ENCODE data around the gene COLEC12.

COLEC12 gene

DNA sequence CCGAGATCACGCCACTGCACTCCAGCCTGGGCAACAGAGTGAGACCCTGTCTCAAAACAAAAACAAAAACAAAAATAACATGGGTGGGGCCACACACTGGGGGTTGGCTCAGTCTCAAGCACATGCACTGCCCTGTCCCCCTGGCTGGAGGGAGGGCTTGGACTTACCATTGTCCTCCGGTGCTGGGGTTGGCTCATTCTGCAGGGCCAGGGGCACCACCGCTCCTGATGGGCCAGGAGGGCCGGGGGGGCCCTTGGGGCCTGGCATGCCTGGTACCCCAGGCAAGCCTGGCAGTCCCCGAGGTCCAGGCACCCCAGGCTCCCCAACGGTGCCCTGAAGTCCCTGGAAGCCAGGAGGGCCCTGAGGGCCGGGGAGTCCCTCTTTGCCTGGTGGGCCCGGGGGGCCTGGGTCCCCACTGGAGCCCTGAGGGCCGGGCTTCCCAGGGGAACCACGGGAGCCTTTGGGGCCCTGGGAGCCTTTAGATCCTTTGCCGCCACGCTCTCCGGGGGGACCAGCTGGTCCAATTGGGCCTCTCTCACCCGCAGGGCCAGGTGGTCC, 165.8 kb downstream of the COLEC12 start:
- TF ChIP-seq, protein P1, sequence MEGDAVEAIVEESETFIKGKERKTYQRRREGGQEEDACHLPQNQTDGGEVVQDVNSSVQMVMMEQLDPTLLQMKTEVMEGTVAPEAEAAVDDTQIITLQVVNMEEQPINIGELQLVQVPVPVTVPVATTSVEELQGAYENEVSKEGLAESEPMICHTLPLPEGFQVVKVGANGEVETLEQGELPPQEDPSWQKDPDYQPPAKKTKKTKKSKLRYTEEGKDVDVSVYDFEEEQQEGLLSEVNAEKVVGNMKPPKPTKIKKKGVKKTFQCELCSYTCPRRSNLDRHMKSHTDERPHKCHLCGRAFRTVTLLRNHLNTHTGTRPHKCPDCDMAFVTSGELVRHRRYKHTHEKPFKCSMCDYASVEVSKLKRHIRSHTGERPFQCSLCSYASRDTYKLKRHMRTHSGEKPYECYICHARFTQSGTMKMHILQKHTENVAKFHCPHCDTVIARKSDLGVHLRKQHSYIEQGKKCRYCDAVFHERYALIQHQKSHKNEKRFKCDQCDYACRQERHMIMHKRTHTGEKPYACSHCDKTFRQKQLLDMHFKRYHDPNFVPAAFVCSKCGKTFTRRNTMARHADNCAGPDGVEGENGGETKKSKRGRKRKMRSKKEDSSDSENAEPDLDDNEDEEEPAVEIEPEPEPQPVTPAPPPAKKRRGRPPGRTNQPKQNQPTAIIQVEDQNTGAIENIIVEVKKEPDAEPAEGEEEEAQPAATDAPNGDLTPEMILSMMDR (IDR thresholded peaks at IDR 0.05; ENCODE audit: insufficient read depth, low read depth, low read length, missing control alignments): no peak
- no peak overlapping the region for H3K4me3 ChIP-seq (ENCODE audit: low read length)
- no peak for DNase-seq (ENCODE audit: low read depth)

DNA sequence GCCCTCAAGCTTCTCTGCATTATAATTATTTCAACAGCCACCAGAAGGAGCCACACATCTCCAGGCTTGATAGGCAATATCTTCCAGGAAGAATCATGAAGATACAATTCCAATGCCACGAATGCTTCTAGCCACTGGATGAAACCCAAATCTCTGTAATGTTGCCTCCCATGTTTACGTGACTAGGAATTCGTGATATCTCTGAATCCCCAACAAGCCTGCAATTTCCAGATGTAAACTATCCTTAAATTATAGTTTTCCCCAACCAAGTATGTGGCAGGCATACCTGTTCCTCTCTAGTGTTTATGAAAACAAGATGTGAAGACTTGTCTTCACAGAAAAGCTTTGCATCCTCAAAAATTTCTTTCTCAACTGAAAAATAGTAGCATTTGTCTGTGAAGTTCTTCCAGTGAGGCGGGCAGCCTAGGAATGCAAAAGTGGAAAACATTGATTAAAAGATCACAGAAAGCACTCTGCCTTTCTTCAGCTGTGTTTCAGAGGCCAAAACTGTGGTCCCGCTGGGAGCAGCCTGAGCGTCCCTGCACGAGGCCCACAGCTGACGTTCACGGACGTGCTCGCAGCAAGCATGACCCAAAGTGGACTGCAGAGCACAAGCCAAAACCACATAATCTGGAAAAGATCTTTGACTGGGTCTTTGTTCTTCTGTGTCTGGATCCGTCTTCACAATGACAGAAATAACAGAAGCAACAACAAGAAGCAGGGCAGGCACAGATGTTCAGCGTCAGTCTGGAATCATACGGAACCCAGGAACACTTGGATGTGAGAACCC, 167.6 kb downstream of the COLEC12 start:
- DNase-seq (ENCODE audit: low read depth): no peak
- TF ChIP-seq, protein P1 (IDR thresholded peaks at IDR 0.05; ENCODE audit: insufficient read depth, low read depth, low read length, missing control alignments): no peak
- no peak overlapping the region for H3K4me3 ChIP-seq (ENCODE audit: low read length)

DNA sequence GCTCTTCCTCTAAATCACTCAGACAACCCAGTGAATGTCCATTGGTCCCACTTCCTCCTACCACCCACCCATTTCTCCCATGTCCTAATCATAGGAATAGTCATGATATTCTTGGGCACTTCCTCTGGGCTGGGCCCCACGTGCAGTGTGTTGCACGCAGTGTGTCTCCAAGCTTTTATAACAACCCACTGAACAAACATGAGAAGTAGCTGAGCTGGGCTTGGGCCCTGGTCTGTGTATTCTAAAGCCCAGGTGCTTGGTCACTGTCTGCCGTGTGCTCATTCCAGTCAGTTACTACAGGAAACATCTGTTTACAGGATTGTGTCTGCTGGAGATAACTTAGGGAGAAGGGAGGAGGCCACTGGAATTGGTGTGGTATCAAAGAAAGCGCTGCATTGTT, 168.5 kb downstream of the COLEC12 start:
- H3K4me3 ChIP-seq (ENCODE audit: low read length): no peak overlapping the region
- no peak for DNase-seq (ENCODE audit: low read depth)
- TF ChIP-seq, protein P1 (IDR thresholded peaks at IDR 0.05; ENCODE audit: insufficient read depth, low read depth, low read length, missing control alignments): no peak

DNA sequence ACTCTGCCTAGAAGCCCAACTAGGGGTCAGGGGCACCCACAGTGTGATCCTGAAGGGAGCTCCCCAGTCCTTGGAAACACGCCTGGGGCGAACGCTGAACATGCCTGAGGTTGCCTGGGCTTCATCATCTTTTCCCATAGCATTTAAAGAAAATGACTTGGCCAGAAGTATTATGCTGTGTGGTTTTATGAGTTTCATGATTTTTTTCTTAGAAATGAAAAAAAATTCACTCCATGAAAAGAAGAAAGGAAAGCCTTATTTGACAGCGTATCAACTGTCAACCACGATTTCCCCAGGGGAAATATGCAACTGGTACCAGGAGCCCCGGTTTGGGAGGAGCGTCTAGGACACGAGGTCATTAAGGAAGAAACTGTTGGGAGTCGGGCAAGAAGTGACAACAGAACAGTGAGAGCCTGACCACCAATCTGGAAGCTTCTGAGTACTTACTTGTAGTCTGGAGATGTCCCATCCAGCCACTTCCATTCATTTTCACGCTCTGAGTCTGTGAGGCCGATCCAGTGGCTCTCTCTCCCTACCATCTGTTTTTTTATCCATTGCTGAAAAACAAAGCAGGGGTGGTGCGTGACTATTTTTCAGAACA, 169.2 kb downstream of the COLEC12 start:
- no peak for DNase-seq (ENCODE audit: low read depth)
- TF ChIP-seq, protein P1 (IDR thresholded peaks at IDR 0.05; ENCODE audit: insufficient read depth, low read depth, low read length, missing control alignments): no peak
- H3K4me3 ChIP-seq (ENCODE audit: low read length): no peak overlapping the region

DNA sequence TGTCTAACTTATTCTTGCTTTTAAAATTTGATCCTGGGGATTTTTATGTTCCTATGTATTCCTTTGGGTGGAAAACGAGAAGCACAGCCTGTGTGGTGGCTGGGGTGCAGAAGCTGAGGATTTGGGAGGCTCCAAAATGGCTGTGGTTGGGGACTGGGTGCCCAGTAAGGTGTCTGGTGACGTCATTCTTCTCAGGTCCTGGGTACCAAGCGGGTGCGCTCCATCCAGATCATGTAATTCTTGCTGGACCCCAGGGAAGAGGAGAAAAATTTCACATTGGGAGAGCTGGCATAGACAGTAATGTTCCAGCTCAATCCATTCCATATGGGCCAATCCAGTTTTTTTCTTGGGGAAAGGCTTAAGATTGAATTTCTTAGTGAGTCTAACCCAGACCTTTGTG, 171.6 kb downstream of the COLEC12 start:
- TF ChIP-seq, protein P1 (IDR thresholded peaks at IDR 0.05; ENCODE audit: insufficient read depth, low read depth, low read length, missing control alignments): no peak
- H3K4me3 ChIP-seq (ENCODE audit: low read length): no peak overlapping the region
- DNase-seq (ENCODE audit: low read depth): no peak

DNA sequence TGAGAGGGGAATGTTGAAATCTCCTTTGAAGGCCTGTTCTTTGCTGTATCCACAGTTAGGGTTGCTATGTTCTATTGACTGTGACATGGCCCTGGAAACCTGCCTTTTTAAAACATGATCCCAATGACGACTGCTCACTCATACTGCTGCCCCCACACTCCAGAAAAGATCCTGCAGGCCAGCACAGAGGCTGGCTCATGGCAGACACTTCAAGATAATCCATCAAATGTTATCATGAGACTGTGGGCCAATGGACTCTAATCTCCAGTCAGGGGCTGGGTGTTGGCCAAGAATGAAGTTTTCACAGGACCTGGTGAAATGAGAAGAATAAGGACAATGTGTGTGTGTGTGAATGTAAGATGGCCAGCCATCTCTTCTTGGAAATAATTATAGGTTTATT, 173.7 kb downstream of the COLEC12 start:
- DNase-seq (ENCODE audit: low read depth): no peak
- TF ChIP-seq, protein P1 (IDR thresholded peaks at IDR 0.05; ENCODE audit: insufficient read depth, low read depth, low read length, missing control alignments): no peak
- no peak overlapping the region for H3K4me3 ChIP-seq (ENCODE audit: low read length)
